GM12801 (cell line): ENCODE results near the gene PRPS2.

Experiments used
- CTCF ChIP-seq: IDR thresholded peaks from one replicate; pipeline ENCODE4 v1.5.1; 2011; ENCODE audit warnings: control low read depth; ENCODE audit not compliant: insufficient read length; ENCODE audit errors: extremely low read depth

The PRPS2 gene

GRCh38 chrX:12871257-12871656, 80.0 kb downstream of the PRPS2 start:
- no peak for TF ChIP-seq CTCF

- TF ChIP-seq CTCF, result no peak
Measured at GRCh38 chrX:12872741-12873140, 81.5 kb downstream of the PRPS2 start.
